ENCODE measurements around the gene IGDCC3.

Gene IGDCC3

GRCh38 chr15:65333856-65334255 is 43.9 kb downstream of the IGDCC3 start:
- TF ChIP-seq CTCF (IDR thresholded peaks at IDR 0.05) = no peak

GRCh38 chr15:65333148-65333820 is 44.5 kb downstream of the IGDCC3 start:
- no peak for TF ChIP-seq CTCF (IDR thresholded peaks at IDR 0.05)

GRCh38 chr15:65332391-65333147 is 45.2 kb downstream of the IGDCC3 start:
- TF ChIP-seq CTCF (IDR thresholded peaks at IDR 0.05) = no peak

GRCh38 chr15:65331811-65332210 is 46.0 kb downstream of the IGDCC3 start:
- TF ChIP-seq CTCF (IDR thresholded peaks at IDR 0.05) = no peak

- no peak for TF ChIP-seq CTCF (IDR thresholded peaks at IDR 0.05)
Measured at GRCh38 chr15:65330934-65331645, 46.7 kb downstream of the IGDCC3 start.

- no peak for TF ChIP-seq CTCF (IDR thresholded peaks at IDR 0.05)
Measured at GRCh38 chr15:65329984-65330735, 47.6 kb downstream of the IGDCC3 start.

GRCh38 chr15:65329288-65329983 is 48.4 kb downstream of the IGDCC3 start:
- TF ChIP-seq CTCF (IDR thresholded peaks at IDR 0.05) = no peak
